Urinary bladder (tissue), 4 donors: ENCODE measurements around the gene PRKD2. TPM values are rescaled to one million over a fixed set of nuclear protein-coding genes. Genes with fewer than 3 reads are reported as not detected.

Experiments
- DNase-seq: peaks from one replicate; pipeline ENCODE4 v3.0.0-alpha.2; 2015; ENCODE audit errors: extremely low spot score
- H3K27ac ChIP-seq: one replicate; pipeline ENCODE4 v1.5.1; 2013; ENCODE audit warnings: low read depth, mild to moderate bottlenecking, moderate library complexity
- H3K36me3 ChIP-seq: one replicate; pipeline ENCODE4 v1.6.1; 2013; ENCODE audit warnings: mild to moderate bottlenecking, moderate library complexity; ENCODE audit not compliant: insufficient read depth
- H3K4me1 ChIP-seq: one replicate; pipeline ENCODE4 v1.6.1; 2013; ENCODE audit warnings: mild to moderate bottlenecking, moderate library complexity; ENCODE audit not compliant: insufficient read depth
- H3K4me3 ChIP-seq: one replicate; pipeline ENCODE4 v1.5.1; 2013; ENCODE audit warnings: low read depth, low read length
- WGBS: extraction: QIAGEN DNeasy Blood & Tissue Kit; methylation state at CpG from one replicate; pipeline ENCODE4 v1.1.7; 2013; 5-methylcytosine and 5-hydroxymethylcytosine counted together
- polyA plus RNA-seq: library from polyadenylated mRNA; stranded (reverse); fragments of 200-250 nt; gene quantifications from one replicate; pipeline ENCODE4 v1.2.3, GENCODE V29; 2013
- total RNA-seq: library from RNA; depleted of rRNA; stranded (reverse); fragments of >200 nt; gene quantifications from one replicate; pipeline ENCODE4 v1.2.3, GENCODE V29; 2014
- donor health status: healthy with polysubstance abuse.
- donor health status: healthy.

PRKD2 gene
- total and polyA plus RNA-seq, 2 donors, result 12.1 to 29.9 TPM

DNA sequence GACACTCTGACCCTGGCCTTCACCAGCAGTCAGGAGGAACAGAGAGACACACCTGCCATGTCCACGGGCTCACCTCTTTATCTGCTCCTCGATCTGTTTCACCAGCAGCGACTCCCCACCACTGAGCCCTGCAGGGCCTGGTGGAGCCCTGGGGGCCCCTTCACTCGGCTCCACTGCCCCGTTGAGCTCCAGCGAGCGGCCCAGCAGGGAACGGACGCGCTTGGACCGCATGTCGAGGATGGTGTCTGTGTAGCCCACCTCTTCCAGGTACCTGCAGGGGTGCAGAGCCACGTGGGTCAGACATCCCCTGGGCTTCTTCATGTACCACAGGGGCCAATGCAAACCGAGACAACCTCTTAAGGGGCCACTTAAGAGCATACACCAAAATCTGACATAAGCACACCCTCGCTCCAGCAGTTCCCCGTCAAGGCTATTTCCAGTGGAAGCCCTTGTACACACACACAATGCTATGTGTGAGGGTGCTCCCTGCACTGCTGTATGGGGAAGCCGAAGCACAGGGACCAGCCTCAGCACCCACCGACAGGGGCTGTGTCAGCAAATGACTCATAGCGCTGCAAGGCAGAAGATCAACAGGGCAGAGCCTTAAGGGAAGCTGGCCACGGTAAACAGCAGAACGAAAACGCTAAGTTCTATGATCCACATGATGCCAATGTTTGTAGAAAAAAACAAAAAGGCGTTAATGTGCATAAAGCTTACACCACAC is 16.2 kb upstream of the PRKD2 start:
- no peaks in the 10 kb centered on the region for H3K4me1 ChIP-seq
- H3K36me3 ChIP-seq, result peaks cover 5% of the 10 kb centered on the region
- 87% methylated on average over 23 of the region's 23 CpGs for WGBS
- H3K4me3 ChIP-seq, result no peak overlapping the region
- no peak overlapping the region for H3K27ac ChIP-seq
- DNase-seq, result no peak

DNA sequence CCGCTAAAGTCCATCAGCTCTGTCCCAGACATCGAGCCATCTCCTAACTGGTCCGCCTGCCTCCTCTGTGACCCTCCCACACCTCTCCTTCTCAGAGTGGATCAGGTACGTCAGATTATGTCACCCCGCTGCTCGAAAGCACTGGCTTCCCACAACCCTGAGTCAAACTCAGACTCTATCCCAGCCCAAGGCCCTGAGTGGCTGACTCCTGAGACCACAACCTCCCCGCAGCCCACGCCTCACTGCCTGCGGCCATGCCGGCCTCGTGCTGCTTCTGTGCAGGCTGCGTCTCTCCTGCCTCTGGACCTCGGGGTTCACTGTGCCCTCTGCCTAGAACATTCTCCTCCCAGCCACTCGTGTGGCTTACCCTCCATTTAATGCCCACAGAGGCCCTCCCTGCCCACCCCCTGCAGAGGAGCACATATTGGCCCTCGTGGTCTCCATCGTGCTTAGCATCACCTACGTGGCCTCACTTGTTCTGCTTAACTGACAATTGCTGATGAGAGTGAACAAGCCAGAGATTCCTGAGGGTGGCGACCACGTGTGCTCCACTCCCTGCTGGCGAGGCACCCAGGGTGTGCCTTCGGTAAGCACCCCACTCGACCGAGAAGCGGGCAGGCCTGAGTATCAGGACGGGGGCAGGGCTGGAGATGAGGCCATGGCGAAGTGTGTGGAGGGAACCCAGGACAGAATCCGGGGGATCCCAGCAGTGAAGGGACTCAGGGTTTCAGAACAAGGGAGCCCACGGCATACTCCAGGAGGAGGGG is 15.4 kb upstream of the PRKD2 start:
- WGBS, result 88% methylated on average over 28 of the region's 28 CpGs
- no peak for DNase-seq
- peaks cover 4% of the 10 kb centered on the region for H3K36me3 ChIP-seq
- H3K4me1 ChIP-seq, result no peaks in the 10 kb centered on the region
- H3K27ac ChIP-seq, result no peak overlapping the region
- no peak overlapping the region for H3K4me3 ChIP-seq

DNA sequence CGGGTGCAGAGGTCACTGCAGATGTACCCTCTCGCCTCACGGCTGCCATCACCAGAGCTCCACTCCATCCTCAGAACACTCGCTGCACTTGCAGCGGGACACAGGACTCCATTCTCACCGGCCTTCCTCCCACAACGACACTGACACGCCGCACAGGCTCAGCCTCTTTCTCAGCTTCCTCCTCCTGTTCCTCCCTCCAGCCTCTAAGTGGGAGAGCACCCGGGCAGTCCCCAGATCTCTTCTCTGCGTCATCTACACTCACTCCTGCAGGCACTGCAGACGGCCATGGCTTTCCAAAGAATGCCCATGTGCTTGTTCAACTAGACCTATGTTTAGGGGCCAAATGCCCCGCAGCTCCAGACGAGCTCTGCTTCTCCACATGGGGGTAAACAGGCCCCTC is 14.7 kb upstream of the PRKD2 start:
- no peak for DNase-seq
- Histone ChIP-seq H3K4me1 (no peaks in the 10 kb centered on the region), H3K36me3 (peaks cover 2% of the 10 kb centered on the region), H3K27ac (no peak overlapping the region), H3K4me3 (no peak overlapping the region)
- WGBS, result 79% methylated on average over 14 of the region's 14 CpGs

DNA sequence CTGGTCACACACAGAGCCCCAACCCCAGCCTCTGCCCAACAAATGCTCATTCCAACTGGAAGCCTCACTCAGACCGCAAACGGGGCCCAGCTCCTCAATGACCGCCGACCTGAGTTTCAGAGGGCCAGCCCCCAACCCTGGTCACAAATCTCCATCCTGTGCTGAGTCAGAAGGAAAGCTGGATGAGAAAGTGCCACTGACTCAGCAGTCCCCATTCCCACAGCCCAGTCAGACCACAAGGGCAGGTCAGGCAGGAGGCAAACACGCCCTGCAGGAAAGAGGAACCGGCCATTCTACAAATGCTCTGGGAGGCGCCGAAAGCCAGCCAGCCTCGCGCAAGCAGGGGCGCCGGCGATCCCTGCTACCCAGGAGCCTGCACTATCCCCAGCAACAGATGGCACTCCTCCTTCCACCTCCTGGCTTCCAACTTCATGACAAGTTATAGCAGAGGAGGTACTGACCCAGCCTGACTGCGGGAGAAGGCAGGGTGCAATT is 14.1 kb upstream of the PRKD2 start:
- 67% methylated on average over 14 of the region's 14 CpGs for WGBS

DNA sequence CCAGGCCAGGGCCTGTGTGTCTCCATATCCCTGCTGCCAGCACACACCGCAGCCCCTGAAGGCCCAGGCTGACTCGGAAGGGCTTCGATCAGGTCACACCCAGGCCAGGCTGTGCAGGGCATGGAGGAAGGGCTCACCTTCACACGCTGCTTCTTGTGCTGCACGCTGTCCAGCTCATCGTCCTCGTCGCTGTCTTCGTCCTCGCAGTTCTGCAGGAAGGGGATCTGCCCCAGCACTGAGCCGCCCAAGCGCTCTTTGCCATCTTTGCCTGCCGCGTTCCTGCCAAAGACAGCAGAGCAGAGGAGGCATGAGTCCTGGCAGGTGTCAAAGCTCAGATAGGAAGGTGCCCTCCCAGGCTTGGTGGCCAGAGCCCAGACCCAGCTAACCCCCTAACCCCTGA is 13.7 kb upstream of the PRKD2 start:
- no peak for DNase-seq
- Histone ChIP-seq H3K27ac (no peak overlapping the region), H3K4me1 (no peaks in the 10 kb centered on the region), H3K4me3 (no peak overlapping the region), H3K36me3 (peaks cover 5% of the 10 kb centered on the region)
- 93% methylated on average over 14 of the region's 14 CpGs for WGBS

More for the DNA sequence above, 14.1 kb upstream of the PRKD2 start:
- Histone ChIP-seq H3K27ac (no peak overlapping the region), H3K4me3 (no peak overlapping the region), H3K36me3 (peaks cover 2% of the 10 kb centered on the region), H3K4me1 (no peaks in the 10 kb centered on the region)
- DNase-seq, result no peak

DNA sequence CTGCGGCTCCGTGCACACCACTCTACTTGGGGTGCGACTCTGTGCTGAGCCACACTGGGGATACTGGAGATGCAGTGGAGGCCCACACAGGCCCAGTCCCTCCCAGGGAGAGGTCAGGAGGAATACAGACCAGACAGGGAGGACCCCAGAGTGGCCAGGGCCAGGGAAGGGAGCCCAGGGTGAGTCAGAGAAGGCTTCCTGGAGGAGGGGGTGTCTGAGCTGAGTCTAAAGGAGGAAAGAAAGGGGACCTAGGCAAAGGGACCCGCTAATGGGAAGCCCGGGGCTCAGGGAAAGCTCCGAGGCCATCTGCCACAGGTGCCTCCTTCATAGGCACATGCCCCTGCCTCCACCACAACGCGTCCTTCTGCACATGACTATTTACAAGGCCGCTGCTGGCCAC is 13.3 kb upstream of the PRKD2 start:
- DNase-seq, result no peak
- Histone ChIP-seq H3K36me3 (peaks cover 5% of the 10 kb centered on the region), H3K27ac (no peak overlapping the region), H3K4me1 (no peaks in the 10 kb centered on the region), H3K4me3 (no peak overlapping the region)
- WGBS, result 95% methylated on average over 9 of the region's 9 CpGs

DNA sequence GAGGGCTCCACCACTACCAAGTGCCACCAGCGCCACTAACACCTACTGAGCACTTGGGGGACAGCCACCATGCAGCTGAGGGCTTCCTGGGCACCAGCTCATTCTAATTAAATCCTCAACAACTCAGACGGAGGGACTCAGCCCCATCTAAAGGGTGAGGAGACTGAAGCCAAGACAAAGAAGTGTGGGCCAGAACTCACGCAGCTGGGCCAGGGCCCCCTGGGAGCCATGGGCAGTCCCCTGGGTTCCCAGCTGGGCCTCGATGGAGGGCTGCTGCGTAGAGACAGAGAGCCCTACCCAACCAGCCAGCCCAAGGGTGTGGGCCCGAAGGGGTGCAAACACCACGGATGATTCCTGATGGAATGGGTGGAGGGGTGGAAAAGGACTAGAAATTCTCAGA is 12.8 kb upstream of the PRKD2 start:
- peaks cover 5% of the 10 kb centered on the region for H3K36me3 ChIP-seq

DNA sequence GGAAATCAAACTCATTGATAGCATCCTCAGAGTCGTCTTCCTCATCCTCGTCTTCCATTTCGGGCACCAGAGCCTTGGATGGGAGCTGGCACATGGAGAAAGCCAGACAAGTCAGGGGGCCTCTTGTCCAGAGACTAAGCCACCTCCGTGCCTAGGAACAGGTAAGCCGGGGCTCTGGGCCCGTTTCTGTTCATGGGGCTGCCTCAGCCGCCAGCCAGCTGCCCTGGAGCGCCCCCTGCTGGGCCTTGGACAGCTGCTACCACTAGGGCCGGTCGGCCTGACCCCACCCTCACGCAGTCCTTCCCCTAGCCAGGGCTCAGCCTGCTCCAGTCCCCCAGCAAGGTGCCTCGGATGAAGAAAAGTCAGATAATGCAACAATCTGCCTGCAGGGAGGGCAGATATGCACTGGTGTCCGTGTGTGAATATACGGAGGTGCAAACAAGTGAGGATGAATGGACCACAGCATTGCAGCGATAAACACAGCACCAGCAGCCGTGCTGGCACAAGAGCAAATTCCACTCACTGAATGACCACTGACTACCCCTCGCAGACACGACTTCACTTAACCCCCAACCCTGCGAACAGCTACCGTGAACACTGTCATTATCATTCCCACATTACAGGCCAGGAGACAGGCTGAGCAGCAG is 11.9 kb upstream of the PRKD2 start:
- H3K27ac ChIP-seq, result no peak overlapping the region
- H3K36me3 ChIP-seq, result peaks cover 5% of the 10 kb centered on the region
- 43% methylated on average over 20 of the region's 20 CpGs for WGBS
- no peaks in the 10 kb centered on the region for H3K4me1 ChIP-seq
- DNase-seq, result no peak
- no peak overlapping the region for H3K4me3 ChIP-seq

More for the DNA sequence above, 12.8 kb upstream of the PRKD2 start:
- 87% methylated on average over 7 of the region's 7 CpGs for WGBS
- no peak overlapping the region for H3K4me3 ChIP-seq
- no peak overlapping the region for H3K27ac ChIP-seq
- no peak for DNase-seq
- H3K4me1 ChIP-seq, result no peaks in the 10 kb centered on the region

DNA sequence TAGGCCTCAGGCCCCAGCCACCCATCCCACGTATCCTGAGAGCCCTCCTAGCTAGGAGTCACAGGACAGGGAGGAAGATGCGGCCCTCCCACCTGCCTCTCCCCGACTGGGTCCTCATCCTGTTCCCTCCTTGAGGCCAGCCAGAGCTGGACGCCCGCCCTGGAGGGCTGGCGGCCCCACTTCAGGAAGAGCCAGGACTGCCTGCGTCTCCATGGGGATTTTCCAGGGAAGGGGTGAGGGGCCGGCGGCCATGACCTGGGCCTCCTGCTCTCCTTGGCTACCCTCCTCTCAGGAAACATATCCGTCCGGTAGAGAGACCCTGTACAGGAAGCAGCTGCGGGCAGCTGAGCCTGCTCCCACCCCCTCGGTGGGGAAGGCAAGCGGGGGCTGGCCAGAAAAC is 11.3 kb upstream of the PRKD2 start:
- DNase-seq, result no peak
- H3K4me1 ChIP-seq, result no peaks in the 10 kb centered on the region
- H3K4me3 ChIP-seq, result no peak overlapping the region
- 74% methylated on average over 14 of the region's 14 CpGs for WGBS
- no peak overlapping the region for H3K27ac ChIP-seq
- peaks cover 5% of the 10 kb centered on the region for H3K36me3 ChIP-seq

DNA sequence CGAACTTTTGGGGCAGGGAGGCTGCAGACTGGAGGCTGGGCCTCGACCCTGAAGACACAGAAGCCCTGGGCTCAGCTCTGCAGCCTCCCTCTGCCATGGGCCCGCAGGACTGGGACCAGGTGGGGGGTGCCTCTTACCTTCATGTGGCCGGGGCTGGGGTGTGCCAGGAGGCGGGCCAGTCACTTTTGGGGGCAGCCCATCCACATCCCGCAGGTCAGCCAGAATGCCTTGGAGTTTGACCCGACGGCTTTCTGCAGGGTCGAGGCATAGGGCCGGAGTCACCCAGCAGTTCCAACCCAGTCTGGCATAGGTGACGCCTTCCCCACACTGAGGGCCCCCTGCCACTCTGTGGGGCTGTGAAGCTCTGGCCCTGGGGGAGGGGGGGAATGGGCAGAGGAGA is 10.8 kb upstream of the PRKD2 start:
- Histone ChIP-seq H3K4me1 (no peaks in the 10 kb centered on the region), H3K4me3 (no peak overlapping the region), H3K36me3 (peaks cover 8% of the 10 kb centered on the region), H3K27ac (no peak overlapping the region)
- DNase-seq, result no peak
- 80% methylated on average over 11 of the region's 11 CpGs for WGBS

DNA sequence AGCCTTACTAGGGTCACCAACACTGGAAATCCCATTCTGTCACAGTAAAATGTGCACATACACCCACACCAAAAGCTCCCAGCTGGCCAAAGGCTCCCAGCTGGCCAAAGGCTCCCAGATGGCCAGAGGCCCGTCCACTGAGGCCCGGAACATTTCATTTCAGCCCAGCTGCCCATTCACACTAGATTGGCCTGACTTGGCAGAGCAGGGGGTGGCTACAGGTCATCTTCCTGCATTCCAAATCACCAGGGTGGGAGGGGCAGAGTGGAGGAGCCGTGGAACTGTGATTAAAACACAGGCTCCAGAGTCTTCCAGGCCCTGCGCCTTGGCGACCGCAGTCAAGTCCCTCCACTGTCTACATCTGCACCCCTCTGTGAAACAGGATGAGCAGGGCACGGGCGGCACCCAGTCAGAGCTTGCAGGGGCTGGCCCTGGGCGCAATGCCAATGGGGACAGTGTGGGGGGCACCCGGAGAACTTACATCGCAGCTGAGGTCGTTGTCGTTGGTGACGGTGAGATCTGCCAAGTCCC is 10.1 kb upstream of the PRKD2 start:
- no peak for DNase-seq
- H3K4me1 ChIP-seq, result no peaks in the 10 kb centered on the region
- H3K27ac ChIP-seq, result no peak overlapping the region
- 55% methylated on average over 14 of the region's 14 CpGs for WGBS
- no peak overlapping the region for H3K4me3 ChIP-seq
- H3K36me3 ChIP-seq, result peaks cover 10% of the 10 kb centered on the region

DNA sequence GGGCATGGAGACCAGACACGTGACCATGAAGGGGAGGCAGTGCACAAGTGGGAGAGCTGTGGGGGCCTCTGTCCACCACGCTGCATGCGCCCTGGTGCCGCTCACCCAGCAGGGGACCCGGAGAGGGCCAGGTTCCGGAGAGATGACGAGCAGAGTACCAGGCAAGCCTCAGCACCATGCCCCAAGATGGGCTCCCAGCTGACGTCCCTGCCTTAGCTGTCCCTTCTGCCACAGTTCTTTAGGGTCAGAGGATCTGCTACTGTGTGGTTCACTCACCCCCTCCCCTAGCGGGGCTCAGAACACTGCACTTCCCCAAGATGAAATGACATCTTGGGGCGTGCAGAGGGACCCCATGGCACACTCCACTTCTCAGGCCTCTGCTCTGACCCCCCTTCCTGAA is 9.6 kb upstream of the PRKD2 start:
- WGBS, result 85% methylated on average over 10 of the region's 10 CpGs
- Histone ChIP-seq H3K4me3 (no peak overlapping the region), H3K27ac (no peak overlapping the region), H3K36me3 (peaks cover 10% of the 10 kb centered on the region), H3K4me1 (no peaks in the 10 kb centered on the region)
- no peak for DNase-seq

DNA sequence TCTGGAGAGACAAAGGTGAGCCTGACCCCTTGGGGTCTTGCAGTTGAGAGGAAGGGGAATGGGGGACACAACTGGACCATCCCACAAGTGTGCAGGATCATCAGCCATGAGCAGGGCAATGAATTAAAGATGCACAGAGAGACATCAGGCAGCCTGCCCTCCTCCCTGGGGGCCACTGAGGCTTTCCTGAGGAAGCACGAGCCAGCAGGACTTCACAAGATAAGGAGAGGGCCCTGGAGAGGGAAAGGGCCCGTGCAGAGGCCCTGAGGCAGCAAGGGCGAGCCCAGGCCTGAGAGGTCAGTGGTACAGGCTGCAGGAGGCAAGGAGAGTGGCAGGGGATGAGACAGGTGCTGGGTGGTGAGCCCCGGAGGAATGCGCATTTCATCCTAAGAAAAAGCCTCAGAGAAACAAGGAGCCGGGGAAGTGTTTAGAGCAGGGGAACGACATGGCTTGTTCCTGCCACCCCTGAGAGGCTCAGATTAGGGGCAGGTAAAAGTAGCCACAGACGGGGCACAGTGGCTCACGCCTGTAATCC is 9.0 kb upstream of the PRKD2 start:
- Histone ChIP-seq H3K27ac (no peak overlapping the region), H3K36me3 (peaks cover 10% of the 10 kb centered on the region)
- WGBS, result 81% methylated on average over 9 of the region's 9 CpGs

More for the DNA sequence above, 9.0 kb upstream of the PRKD2 start:
- H3K4me1 ChIP-seq, result no peaks in the 10 kb centered on the region
- no peak overlapping the region for H3K4me3 ChIP-seq
- DNase-seq, result no peak
